Hematopoietic multipotent progenitor cell treated with erythropoietin and hydrocortisone succinate and interleukin-3 and kit ligand, for 8 days (in vitro differentiated cells): Measurements from ENCODE around the gene BACE2.
"Not testable (repeated sequence)": the region's sequence is repeated elsewhere in the genome, so short reads cannot be mapped to it uniquely, and the experiment has no call there.

Source experiments
- DNase-seq: peaks from one replicate; pipeline ENCODE4 v3.0.0-alpha.2; 2015

Gene BACE2

GRCh38 chr21:41217671-41218385 is 49.9 kb downstream of the BACE2 start:
- no peak for DNase-seq

GRCh38 chr21:41219498-41220207 is 51.7 kb downstream of the BACE2 start:
- DNase-seq, result no peak

GRCh38 chr21:41220208-41220733 is 52.3 kb downstream of the BACE2 start:
- DNase-seq, result no peak

- DNase-seq, result no peak
These were observed 54.5 kb downstream of the BACE2 start for GRCh38 chr21:41222247-41223068.

GRCh38 chr21:41226853-41227252 is 58.9 kb downstream of the BACE2 start:
- DNase-seq, result no peak

- DNase-seq, result no peak
These were observed 59.5 kb downstream of the BACE2 start for GRCh38 chr21:41227357-41228005.

DNA sequence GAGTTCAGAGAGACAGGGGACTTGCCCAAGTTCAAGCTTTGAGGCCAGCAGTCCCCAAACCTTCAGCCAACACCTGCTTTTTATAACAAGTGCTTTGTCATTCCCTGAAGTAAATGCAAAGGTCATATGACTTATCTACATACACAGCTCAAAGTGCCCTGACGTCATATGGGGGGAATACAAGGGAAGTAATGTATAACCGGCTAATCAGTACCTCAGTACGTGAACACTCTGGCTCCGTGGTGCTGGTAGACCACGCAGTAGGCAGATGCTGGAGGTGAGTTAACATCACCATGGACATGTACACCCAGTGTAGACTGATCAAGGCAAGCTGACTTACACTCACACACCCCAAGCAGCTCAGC is 60.0 kb downstream of the BACE2 start:
- DNase-seq, result peak; percentile 53

- no peak for DNase-seq
These were observed 60.5 kb downstream of the BACE2 start for GRCh38 chr21:41228492-41228891.

GRCh38 chr21:41228958-41229357 is 61.0 kb downstream of the BACE2 start:
- DNase-seq, result no peak

DNA sequence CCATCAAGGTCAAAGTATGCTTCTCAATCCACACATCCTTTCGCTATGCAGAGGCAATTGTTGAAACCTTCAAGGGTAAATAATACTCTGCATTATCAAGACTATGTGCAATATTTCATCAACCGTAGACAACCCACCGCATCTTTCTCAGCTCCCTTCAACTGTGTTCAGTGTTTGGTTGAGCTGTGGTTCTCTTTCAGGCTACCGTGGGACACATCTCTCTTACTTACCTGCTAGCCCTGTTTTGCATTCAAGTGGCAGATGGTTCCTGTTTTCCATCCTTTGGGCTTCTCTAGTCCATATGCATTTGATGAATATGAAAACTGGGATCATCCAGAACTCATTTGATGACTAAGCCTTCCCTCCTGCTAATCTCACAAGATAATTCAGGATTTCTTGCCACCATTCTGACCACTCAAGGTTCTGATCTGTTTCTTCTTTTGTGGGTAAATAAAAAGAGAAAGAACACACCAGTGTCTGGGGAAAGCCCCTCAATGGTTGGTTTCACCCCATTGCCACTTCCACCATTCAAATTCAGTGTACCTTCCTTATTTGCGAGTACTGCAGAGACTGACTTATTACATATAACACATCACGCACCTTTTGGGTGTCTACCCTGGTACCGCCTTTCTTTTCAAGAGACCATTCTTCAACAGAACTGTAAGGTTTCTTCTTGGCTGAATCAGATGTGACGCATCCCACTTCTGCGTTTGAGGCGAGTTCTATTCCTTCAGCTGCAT is 61.7 kb downstream of the BACE2 start:
- no peak for DNase-seq

DNA sequence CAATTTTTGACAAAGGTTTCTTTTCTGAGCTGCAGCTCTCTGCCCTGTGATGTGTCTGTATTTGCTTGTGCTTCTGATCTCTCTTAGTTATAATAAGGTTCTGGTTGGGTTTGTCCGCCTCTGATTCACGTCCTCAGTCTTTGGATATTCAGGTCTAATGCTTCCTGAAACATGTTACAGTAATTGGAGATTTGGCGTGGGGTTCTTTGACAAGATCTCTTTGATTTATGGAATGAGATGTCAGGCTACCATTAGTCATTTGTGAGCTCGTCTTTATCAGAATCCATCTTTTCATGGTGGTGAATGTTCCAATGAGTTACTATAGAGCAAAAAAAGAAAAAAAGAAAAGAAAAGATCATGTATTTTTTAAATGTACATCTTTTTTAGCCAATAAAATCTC is 62.5 kb downstream of the BACE2 start:
- DNase-seq, result no peak

- no peak for DNase-seq
These were observed 63.1 kb downstream of the BACE2 start for GRCh38 chr21:41231060-41231459.

DNA sequence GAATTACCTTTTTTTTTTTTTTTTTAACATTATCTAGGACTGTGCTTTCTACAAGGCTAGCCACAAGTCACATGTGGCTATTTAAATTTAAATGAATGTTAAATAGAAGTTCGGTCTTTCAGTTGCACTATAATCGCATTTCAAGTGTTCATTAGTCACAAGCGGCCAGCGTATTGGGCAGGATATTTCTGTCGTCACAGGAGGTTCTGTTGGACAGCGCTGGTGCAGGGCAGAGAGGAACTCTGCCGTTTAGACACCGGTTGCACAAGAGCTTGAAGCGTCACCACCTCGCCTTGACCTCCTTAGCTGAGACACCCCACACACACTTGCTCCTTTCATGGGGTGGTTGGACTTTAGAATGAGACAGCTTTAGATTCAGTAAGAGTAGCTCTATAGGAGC is 64.1 kb downstream of the BACE2 start:
- DNase-seq, result no peak

GRCh38 chr21:41233916-41234315 is 66.0 kb downstream of the BACE2 start:
- no peak for DNase-seq

DNA sequence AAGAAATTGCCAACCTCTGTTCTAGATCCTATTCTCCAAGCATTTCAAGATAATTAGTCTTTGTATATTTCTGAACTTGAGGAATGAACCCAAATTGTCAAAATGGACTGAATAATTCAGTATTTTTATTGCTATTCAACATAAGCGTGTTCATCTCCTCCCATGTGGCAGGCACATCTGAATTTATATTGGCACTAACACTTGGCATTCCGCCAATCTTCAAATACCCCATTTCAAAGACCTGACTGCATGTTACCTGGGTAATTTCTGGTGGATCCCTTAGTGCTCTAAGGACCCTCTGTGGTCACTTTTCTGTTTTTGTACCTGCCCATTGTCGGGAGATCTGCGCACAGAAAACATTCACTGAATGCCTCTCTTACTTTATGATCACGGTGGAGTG is 66.6 kb downstream of the BACE2 start:
- DNase-seq, result no peak

DNA sequence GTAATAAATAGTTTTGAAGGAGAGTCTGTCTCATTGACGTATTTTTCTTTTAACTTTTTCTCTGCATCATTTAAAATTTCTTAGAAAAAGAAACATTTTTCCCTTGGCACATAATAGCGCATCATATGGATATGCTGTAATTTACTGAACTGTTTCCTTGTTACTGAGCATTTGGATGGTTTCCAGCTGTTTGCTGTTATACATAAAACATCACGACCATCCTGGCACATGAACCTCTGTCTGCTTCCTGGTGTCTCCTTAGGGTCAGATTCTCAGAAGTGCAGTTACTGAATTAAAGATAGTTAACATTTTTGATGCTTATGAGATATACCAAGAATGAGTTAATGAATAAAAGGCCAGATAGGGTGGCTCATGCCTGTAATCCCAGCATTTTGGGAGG is 67.2 kb downstream of the BACE2 start:
- DNase-seq, result no peak

DNA sequence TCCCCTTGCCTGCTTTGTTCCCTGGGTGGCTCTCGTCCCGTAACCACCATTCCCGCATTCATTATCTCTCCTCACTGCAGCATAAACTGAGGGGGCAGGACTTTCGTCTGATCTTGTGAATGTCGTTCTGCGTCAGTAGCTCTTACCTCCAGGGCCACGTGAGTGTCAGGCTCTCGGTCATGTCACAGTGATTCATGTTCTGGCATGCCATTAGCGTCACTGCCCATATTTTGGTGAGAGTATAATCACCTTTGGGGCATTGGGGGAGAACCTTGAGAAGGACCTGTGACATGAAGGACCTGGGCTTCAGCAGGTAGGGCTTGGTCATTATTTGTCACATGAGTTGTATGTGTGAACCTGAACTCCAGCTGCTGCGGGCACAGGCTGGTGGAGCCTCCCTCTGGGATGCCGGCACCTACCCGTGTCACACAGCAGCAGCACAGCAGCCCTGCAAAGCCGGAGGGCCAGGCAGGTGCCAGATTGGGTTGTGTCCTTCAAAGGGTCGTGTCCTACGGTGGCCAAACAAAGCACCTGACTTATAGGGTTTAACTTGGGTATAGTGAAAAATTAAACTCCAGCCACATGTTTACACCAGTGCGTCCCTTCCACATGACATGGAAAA is 68.5 kb downstream of the BACE2 start:
- DNase-seq, result no peak

DNA sequence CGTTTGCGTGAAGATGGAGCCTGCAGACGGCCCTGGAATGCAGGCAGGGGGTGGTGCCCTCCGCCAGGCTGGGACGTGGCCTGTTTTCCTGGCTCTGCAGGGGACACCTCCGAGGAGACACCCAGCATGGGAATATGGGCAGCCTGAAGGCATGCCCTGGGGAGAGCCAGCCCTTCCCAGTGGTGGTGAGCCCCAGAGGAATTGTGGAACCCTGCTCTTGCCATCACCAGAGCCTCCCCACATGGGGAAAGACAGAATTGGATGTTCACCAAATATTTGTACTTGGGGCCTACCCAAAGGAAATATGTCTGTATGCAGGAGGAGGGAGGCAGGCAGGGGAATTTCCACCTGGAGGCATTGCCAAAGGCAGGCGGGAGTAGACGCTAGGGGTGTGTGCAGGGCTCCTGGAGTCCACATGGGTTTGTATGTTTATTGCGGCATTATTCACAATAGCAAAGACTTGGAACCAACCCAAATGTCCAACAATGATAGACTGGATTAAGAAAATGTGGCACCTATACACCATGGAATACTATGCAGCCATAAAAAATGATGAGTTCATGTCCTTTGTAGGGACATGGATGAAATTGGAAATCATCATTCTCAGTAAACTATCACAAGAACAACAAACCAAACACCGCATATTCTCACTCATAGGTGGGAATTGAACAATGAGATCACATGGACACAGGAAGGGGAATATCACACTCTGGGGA is 70.3 kb downstream of the BACE2 start:
- DNase-seq, result not testable (repeated sequence)

DNA sequence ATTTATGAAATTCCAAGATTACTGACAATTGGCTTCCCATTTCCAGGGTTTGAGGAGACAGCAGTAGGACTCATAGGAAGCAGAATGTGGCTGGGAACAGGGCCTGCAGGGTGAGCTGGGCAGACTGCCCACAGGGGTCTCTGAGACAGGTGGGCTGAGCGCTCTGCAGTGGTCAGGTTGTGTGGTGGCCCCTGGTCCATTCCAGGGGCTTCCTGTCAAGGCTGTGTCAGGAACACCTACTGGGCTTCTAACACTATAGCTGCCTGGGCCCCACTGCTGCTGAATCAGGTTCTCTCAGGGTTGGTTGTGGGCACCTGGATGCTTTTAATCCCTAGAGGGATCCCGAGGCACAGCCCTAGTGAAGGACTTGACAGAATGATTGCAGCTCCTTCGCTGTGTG is 72.1 kb downstream of the BACE2 start:
- DNase-seq, result no peak

DNA sequence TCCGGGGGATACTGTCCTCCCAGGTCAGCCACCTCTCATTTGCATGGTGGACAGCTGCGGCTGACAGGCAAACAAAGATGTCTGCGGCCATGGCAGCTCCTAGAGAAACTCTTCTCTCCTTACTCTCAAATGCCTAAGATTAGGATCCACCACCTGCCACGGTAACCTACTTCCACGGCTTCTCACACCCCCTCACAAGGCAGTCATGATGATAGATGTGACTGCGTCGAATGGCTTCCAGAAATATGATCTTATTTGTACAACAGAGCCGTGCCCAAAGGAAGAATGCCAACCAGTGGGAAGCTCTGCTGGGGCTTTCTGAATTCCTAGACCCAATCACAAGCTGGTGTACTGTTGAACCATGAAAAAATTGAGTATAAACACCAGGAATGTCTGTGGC is 73.4 kb downstream of the BACE2 start:
- DNase-seq, result no peak

DNA sequence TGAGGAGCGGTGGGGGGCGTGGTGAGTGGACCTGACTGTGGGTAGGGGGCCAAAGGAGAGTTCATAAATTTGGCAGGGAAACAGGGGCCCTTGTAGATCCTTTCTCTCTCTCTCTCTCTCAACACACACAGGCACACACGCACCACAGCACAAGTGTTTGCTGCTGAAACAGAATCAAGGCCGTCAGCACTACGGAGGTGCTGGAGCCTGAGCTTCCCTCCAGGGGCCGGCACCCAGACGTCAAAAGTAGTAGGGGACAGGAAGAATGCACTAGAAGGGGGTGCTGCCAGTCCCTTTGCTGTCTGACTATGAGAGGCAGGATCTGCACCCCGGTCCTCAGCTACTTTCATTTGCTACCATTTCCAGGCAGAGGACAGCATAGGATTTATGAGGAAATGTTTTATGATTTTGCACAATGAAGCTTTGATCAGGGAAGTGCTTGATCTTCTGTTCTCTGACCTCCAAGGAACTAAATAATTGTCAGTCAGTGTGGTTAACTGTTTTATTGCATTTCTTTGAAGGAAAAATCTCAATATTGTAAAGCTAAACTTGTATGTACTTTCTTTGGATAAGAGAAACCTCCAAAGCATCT is 74.4 kb downstream of the BACE2 start:
- DNase-seq, result no peak
